A673 (cell line): ENCODE results near the gene PARP11. TPM values are rescaled to one million over a fixed set of nuclear protein-coding genes. Genes with fewer than 3 reads are reported as not detected.

Source experiments
- BruUV-seq: library from RNA; stranded (reverse); fragments of 400-500 nt; replicated peaks from 2 replicates; lab custom pipeline; 2021; lab: Mats Ljungman, UMichigan
- CTCF ChIA-PET: fragments of 300-600 bp; sonication (Branson Sonifier 250); formaldehyde crosslinking; loops from one replicate; lab custom pipeline; 2022; ENCODE audit warnings: antibody characterized with exemption; lab: Charles Lee
- POLR2A ChIA-PET: fragments of 300-600 bp; sonication (Branson Sonifier 250); formaldehyde crosslinking; loops from one replicate; lab custom pipeline; 2022; ENCODE audit warnings: antibody characterized with exemption; ENCODE audit not compliant: low non-redundant PET; lab: Charles Lee
- DNase-seq: peaks from one replicate; pipeline ENCODE4 v3.0.0-alpha.2; 2015; ENCODE audit warnings: low spot score
- H3K27ac ChIP-seq: fragments of 200-600 bp; sonication (generic); 2 replicates; pipeline ENCODE4 v1.5.1; 2016; ENCODE audit warnings: mixed run types, low read depth, mild to moderate bottlenecking, mixed read lengths, antibody characterized with exemption, low read length; ENCODE audit not compliant: poor library complexity, severe bottlenecking
- H3K27me3 ChIP-seq: fragments of 200-600 bp; sonication (generic); replicated peaks from 2 replicates; pipeline ENCODE4 v1.6.1; 2017; ENCODE audit warnings: mixed run types, low read depth, mild to moderate bottlenecking, mixed read lengths, antibody characterized with exemption, low read length; ENCODE audit not compliant: insufficient read depth, poor library complexity
- H3K36me3 ChIP-seq: fragments of 200-600 bp; sonication (generic); 2 replicates; pipeline ENCODE4 v1.6.1; 2016; ENCODE audit warnings: mixed run types, mild to moderate bottlenecking, mixed read lengths, antibody characterized with exemption, low read length; ENCODE audit not compliant: insufficient read depth, poor library complexity, severe bottlenecking
- H3K4me1 ChIP-seq: fragments of 200-600 bp; sonication (generic); 2 replicates; pipeline ENCODE4 v1.6.1; 2017; ENCODE audit warnings: mixed run types, mild to moderate bottlenecking, mixed read lengths, antibody characterized with exemption, low read length; ENCODE audit not compliant: insufficient read depth, poor library complexity, severe bottlenecking
- H3K4me3 ChIP-seq: fragments of 200-600 bp; sonication (generic); 2 replicates; pipeline ENCODE4 v1.5.1; 2016; ENCODE audit warnings: low read depth, mixed run types, mild to moderate bottlenecking, mixed read lengths, low read length; ENCODE audit not compliant: poor library complexity, severe bottlenecking
- H3K9me3 ChIP-seq: fragments of 200-600 bp; sonication (generic); 2 replicates; pipeline ENCODE4 v1.6.1; 2016; ENCODE audit warnings: mixed run types, low read depth, mild to moderate bottlenecking, mixed read lengths, antibody characterized with exemption, low read length; ENCODE audit not compliant: poor library complexity, severe bottlenecking
- EZH2 ChIP-seq: fragments of 200-600 bp; sonication (generic); IDR thresholded peaks from 2 replicates; pipeline ENCODE4 v1.6.1; 2017; ENCODE audit warnings: borderline replicate concordance, low read depth, mild to moderate bottlenecking, mixed read lengths, antibody characterized with exemption, low read length; ENCODE audit not compliant: poor library complexity, severe bottlenecking
- intact Hi-C: fragments of 100-400 bp; cut with micrococcal nuclease; formaldehyde crosslinking; loops from one replicate; pipeline ENCODE4 v1.10.0; 2022; ENCODE audit not compliant: unreplicated experiment
- total RNA-seq: library from RNA; stranded (reverse); gene quantifications from 2 replicates; pipeline ENCODE4 v1.2.3, GENCODE V29; 2021
- TF ChIP-seq, protein P1 (sequence below): fragments of 300-800, 200-600 bp; sonication (generic); conservative IDR thresholded peaks from 2 replicates; pipeline ENCODE4 v1.5.1; 2017; ENCODE audit warnings: low read depth, mild to moderate bottlenecking, antibody characterized with exemption, low read length, moderate library complexity, mixed read lengths

PARP11 gene
- total RNA-seq, 1 experiment from 2014 or later: 7.7 TPM

DNA sequence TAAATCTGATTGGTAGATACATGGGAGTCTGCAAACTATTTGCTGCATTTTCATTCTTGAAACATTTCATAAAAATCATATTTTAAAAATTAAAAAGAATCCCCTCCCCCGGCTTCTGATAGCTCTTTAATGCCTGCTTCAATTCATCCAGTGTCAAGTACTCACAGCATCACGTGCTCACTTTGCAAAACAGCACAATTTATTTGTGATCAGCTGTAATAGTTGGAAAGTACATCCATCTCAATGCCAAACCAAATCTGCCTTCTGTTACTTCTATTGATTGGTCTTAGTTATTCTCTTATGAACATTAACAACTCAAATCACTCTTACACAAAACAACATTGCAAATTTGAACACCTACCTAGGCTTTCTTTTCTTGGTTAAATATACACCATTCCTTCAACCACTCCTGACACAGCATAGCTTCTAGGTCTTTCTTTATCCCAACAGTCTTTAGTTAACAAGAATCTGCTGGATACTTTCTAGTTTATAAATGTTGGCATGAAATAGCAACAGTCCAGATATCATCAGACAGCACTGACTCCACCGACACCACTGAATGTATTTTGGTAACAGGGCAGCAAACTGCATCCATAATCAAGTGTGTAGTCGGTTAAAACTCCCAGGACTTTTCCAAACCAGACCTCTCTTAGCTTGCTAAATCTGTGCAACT is 58.0 kb downstream of the PARP11 start:
- DNase-seq: no peak
- Histone ChIP-seq H3K36me3 (no peaks in the 10 kb centered on the region), H3K4me3 (no peak overlapping the region), H3K9me3 (no peaks in the 10 kb centered on the region), H3K27ac (no peak overlapping the region), H3K4me1 (no peaks in the 10 kb centered on the region), H3K27me3 (no peaks in the 10 kb centered on the region)
- CTCF ChIA-PET: no interaction called here
- no TSS peak for BruUV-seq
- no peak for TF ChIP-seq EZH2
- TF ChIP-seq, protein P1, sequence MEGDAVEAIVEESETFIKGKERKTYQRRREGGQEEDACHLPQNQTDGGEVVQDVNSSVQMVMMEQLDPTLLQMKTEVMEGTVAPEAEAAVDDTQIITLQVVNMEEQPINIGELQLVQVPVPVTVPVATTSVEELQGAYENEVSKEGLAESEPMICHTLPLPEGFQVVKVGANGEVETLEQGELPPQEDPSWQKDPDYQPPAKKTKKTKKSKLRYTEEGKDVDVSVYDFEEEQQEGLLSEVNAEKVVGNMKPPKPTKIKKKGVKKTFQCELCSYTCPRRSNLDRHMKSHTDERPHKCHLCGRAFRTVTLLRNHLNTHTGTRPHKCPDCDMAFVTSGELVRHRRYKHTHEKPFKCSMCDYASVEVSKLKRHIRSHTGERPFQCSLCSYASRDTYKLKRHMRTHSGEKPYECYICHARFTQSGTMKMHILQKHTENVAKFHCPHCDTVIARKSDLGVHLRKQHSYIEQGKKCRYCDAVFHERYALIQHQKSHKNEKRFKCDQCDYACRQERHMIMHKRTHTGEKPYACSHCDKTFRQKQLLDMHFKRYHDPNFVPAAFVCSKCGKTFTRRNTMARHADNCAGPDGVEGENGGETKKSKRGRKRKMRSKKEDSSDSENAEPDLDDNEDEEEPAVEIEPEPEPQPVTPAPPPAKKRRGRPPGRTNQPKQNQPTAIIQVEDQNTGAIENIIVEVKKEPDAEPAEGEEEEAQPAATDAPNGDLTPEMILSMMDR: no peak
- POLR2A ChIA-PET: no interaction called here
- intact Hi-C loops: no loop called here

DNA sequence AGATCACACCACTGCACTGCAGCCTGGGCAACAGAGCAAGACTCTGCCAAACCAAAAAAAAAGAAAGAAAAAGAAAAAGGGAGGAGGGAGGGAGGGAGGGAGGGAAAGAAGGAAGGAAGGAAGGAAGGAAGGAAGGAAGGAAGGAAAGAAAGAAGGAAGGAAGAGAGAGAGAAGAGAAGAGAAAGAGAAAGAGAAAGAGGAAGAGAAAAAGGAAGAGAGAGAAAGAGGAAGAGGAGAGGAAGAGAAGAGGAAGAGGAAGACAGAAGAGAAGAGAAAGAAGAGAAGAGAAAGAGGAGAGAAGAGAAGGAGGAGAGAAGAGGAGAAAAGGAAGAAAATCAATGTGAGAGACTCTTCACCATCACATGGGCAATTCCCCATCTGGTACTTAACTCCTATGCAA is 62.7 kb downstream of the PARP11 start:
- TF ChIP-seq EZH2: no peak
- TF ChIP-seq, protein P1: no peak
- no peaks in the 10 kb centered on the region for H3K27me3 ChIP-seq
- H3K4me1 ChIP-seq: no peaks in the 10 kb centered on the region
- no peak for DNase-seq
- BruUV-seq: no TSS peak
- H3K27ac ChIP-seq: no peak overlapping the region
- ChIA-PET POLR2A (no interaction called here), CTCF (no interaction called here)
- H3K36me3 ChIP-seq: no peaks in the 10 kb centered on the region
- H3K9me3 ChIP-seq: no peaks in the 10 kb centered on the region
- intact Hi-C loops: no loop called here
- no peak overlapping the region for H3K4me3 ChIP-seq

DNA sequence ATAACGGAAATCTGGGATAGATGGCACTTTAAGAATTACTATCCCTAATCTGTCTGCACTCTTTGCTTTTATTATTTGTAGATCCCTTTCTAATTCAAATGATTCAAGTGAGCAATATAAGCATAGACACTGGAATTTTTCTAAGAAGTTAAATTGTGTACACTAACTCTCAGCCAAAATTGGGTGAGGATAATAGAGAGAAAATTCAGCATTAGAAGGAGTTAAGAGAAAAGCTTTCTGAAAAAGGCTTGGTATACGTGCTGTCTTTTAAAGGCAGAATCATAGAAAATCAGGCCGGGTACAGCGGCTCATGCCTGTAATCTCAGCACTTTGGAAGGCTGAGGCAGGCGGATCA is 63.2 kb downstream of the PARP11 start:
- Histone ChIP-seq H3K36me3 (no peaks in the 10 kb centered on the region), H3K4me3 (no peak overlapping the region), H3K27ac (no peak overlapping the region), H3K9me3 (no peaks in the 10 kb centered on the region), H3K4me1 (no peaks in the 10 kb centered on the region), H3K27me3 (no peaks in the 10 kb centered on the region)
- intact Hi-C loops: no loop called here
- BruUV-seq: no TSS peak
- ChIA-PET POLR2A (no interaction called here), CTCF (no interaction called here)
- TF ChIP-seq, protein P1: no peak
- no peak for TF ChIP-seq EZH2
- no peak for DNase-seq
